Tibial nerve (tissue), 4 donors: ENCODE results near the gene CROCC2. TPM values are rescaled to one million over a fixed set of nuclear protein-coding genes. Genes with fewer than 3 reads are reported as not detected.

Experiments
- DNase-seq, 2 donors: peaks; one replicate each; pipeline ENCODE4 v3.0.0-alpha.2; 2019; ENCODE audit warnings: low spot score in 2 of 2
- H3K27ac ChIP-seq, 4 donors: fragments of 200-600 bp; sonication (generic) in 3 of 4; one replicate each; pipeline ENCODE4 v1.5.1; 2017 to 2019; ENCODE audit warnings: mild to moderate bottlenecking in 1 of 4
- H3K27me3 ChIP-seq, 2 donors: fragments of 200-600 bp; sonication (generic) in 1 of 2; one replicate each; pipeline versions ENCODE4 v1.5.1 to v1.6.0; 2017 to 2019
- H3K36me3 ChIP-seq, 3 donors: fragments of 200-600 bp; sonication (generic); one replicate each; pipeline ENCODE4 v1.5.1; 2018 to 2019
- H3K4me1 ChIP-seq, 4 donors: fragments of 200-600 bp; sonication (generic) in 3 of 4; one replicate each; pipeline ENCODE4 v1.5.1; 2017 to 2019
- H3K4me3 ChIP-seq, 4 donors: fragments of 200-600 bp; sonication (generic) in 3 of 4; one replicate each; pipeline ENCODE4 v1.5.1; 2017 to 2019; ENCODE audit warnings: mild to moderate bottlenecking in 1 of 4, moderate library complexity in 1 of 4
- H3K9me3 ChIP-seq, 4 donors: fragments of 200-600 bp; sonication (generic) in 3 of 4; one replicate each; pipeline ENCODE4 v1.5.1; 2017 to 2019
- EP300 ChIP-seq, 2 donors: sonication (generic); formaldehyde crosslinking; IDR thresholded peaks; one replicate each; pipeline ENCODE4 v1.6.1; 2017; ENCODE audit warnings: antibody characterized with exemption in 2 of 2, mild to moderate bottlenecking in 1 of 2
- POLR2A ChIP-seq, 2 donors: fragments of 450-650 bp; IDR thresholded peaks; one replicate each; pipeline ENCODE4 v1.6.1; 2017; ENCODE audit warnings: antibody characterized with exemption in 2 of 2, mild to moderate bottlenecking in 2 of 2, moderate library complexity in 2 of 2
- WGBS, 2 donors: methylation state at CpG; one replicate each; pipeline ENCODE4 v1.1.5; 2018; 5-methylcytosine and 5-hydroxymethylcytosine counted together
- total RNA-seq, 4 donors: library from RNA; depleted of rRNA; stranded (reverse); fragments of >200 nt; gene quantifications; one replicate each; pipeline ENCODE4 v1.1.0, GENCODE V29; 2016
- TF ChIP-seq, protein P1 (sequence below), 5 experiments: fragments of 200-600 bp in 3 of 5; fragments of 450-650 bp in 2 of 5; sonication (generic) in 3 of 5; IDR thresholded peaks; one replicate each; pipeline ENCODE4 v1.5.1; 2016 to 2019; ENCODE audit warnings: antibody characterized with exemption in 5 of 5, mild to moderate bottlenecking in 3 of 5, moderate library complexity in 2 of 5

CROCC2 gene
- total RNA-seq, 4 donors from 2014 or later, result 0.44 to 1.2 TPM; not detected in 2

DNA sequence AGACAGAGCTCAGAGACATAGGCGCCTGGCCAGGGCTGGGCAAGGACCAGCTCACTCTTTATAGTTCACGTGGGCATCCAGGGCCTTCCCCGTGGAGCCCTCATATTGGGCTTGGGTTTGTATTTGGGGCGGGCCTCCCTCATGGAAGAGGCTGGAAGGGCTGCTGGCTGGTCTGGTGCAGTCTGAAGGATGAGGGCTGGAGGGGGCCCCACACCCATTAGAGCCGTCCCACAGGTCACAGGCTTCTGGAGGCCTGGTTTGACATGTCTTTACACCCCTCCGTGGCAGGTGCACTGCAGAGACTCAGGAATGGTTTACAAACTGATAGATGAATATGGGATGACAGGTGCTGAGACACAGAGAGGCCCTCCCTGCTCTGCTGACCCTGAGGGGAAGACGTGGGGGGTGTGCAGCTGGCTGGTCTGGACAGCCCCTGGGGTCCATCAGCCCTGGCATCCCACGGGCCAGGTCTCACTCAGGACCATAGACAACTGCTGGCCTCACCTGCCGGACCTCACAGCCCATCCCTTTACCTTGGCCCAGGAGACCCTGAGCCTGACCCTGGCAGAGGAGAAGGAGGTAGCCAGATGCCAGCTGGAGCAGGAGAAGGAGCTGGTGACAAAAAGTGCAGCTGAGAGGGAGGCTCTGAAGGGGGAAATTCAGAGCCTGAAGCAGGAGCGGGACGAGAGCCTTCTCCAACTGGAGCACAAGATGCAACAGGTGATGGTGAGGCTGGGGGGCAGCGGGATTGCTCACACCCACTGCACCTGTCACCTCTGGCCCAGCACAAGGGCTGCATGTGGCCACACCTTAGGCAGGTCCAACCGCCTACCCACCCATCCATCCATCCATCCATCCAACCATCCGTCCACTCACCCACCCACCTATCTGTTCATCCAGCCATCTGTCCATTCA is 43.9 kb downstream of the CROCC2 start:
- WGBS, 2 donors, result 94 to 95% methylated on average over 13 to 14 of the region's 14 CpGs
- H3K27ac ChIP-seq, result no peak overlapping the region
- H3K4me3 ChIP-seq, result no peak overlapping the region
- no peak for TF ChIP-seq EP300 (IDR thresholded peaks at IDR 0.05)
- TF ChIP-seq, protein P1, sequence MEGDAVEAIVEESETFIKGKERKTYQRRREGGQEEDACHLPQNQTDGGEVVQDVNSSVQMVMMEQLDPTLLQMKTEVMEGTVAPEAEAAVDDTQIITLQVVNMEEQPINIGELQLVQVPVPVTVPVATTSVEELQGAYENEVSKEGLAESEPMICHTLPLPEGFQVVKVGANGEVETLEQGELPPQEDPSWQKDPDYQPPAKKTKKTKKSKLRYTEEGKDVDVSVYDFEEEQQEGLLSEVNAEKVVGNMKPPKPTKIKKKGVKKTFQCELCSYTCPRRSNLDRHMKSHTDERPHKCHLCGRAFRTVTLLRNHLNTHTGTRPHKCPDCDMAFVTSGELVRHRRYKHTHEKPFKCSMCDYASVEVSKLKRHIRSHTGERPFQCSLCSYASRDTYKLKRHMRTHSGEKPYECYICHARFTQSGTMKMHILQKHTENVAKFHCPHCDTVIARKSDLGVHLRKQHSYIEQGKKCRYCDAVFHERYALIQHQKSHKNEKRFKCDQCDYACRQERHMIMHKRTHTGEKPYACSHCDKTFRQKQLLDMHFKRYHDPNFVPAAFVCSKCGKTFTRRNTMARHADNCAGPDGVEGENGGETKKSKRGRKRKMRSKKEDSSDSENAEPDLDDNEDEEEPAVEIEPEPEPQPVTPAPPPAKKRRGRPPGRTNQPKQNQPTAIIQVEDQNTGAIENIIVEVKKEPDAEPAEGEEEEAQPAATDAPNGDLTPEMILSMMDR (IDR thresholded peaks at IDR 0.05), result no peak
- TF ChIP-seq POLR2A (IDR thresholded peaks at IDR 0.05), result no peak
- DNase-seq, result peak in 1 of 2 donors; percentile 9
- peaks cover 0 to 18% (median 8%) of the 10 kb centered on the region in 4 donors for H3K4me1 ChIP-seq
- H3K9me3 ChIP-seq, result no peaks in the 10 kb centered on the region
- no peaks in the 10 kb centered on the region for H3K27me3 ChIP-seq
- H3K36me3 ChIP-seq, result no peaks in the 10 kb centered on the region

DNA sequence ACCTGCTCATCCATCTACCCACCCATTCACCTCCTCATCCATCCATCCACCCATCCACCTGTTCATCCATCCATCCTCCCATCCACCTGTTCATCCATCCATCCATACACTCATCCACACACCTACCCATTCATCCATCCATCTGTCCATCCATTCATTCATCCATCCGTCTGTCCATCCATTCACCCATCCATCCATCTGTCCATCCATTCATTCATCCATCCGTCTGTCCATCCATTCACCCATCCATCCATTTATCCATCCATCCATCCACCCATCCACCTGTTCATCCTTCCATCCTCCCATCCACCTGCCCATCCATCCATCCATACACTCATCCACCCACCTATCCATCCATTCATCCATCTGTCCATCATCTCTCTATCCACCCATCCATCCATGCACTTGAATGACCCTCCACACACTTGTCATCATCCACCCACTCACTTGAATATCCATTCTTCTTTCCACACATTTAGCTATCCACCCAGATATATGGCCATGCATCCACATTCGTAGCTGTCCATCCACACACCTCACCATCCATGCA is 45.0 kb downstream of the CROCC2 start:
- Histone ChIP-seq H3K9me3 (no peaks in the 10 kb centered on the region), H3K27me3 (no peaks in the 10 kb centered on the region), H3K4me3 (no peak overlapping the region), H3K27ac (no peak overlapping the region), H3K36me3 (no peaks in the 10 kb centered on the region), H3K4me1 (peaks cover 0 to 29% (median 15%) of the 10 kb centered on the region in 4 donors)
- no peak for DNase-seq
- TF ChIP-seq EP300 (IDR thresholded peaks at IDR 0.05) (no peak), POLR2A (IDR thresholded peaks at IDR 0.05) (no peak)
- TF ChIP-seq, protein P1 (IDR thresholded peaks at IDR 0.05), result no peak
- WGBS, 2 donors, result 92 to 93% methylated on average over 3 of the region's 3 CpGs

DNA sequence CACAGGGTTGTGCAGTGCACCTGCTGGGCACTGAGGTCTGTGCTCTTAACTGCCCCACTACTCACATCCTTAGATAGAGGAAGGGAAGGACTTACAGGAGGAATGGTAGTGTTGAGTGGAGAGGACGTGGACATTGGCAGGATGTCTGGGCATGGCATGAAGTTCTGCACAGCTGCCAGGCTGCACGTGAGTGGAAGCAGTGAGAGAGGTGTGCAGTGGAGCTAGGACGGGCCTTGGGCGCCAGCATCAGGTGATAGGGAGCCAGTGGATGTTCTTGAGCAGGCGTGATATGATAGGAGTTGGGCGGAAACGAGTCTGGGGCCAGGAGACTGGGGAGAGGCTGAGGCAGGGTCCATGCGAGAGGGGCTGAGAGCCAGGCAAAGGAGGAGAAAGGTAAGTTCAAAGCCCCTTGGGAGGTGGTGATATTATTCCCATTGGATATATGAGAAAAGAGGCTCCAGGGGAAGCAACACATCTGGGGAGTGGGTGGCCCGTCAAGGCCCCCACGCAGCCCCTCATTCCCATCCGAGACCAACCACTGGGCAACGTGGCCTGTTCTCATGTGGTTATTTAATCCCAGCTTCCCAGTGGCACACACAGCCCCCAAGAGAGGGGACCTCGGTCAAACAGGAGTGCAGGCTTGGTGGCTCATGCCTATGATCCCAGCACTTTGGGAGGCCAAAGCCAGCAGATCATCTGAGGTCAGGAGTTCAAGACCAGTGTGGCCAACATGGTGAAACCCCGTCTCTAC is 46.5 kb downstream of the CROCC2 start:
- H3K9me3 ChIP-seq, result no peaks in the 10 kb centered on the region
- H3K36me3 ChIP-seq, result no peaks in the 10 kb centered on the region
- peaks cover 0 to 44% (median 21%) of the 10 kb centered on the region in 4 donors for H3K4me1 ChIP-seq
- H3K27me3 ChIP-seq, result no peaks in the 10 kb centered on the region
- DNase-seq, result peak in 1 of 2 donors; percentile 7
- TF ChIP-seq POLR2A (IDR thresholded peaks at IDR 0.05) (no peak), EP300 (IDR thresholded peaks at IDR 0.05) (no peak)
- TF ChIP-seq, protein P1 (IDR thresholded peaks at IDR 0.05), result no peak
- H3K4me3 ChIP-seq, result no peak overlapping the region
- H3K27ac ChIP-seq, result peak overlapping the region in 2 of 4 donors; percentile 37 to 72
- WGBS, 2 donors, result 81 to 86% methylated on average over 14 of the region's 14 CpGs

DNA sequence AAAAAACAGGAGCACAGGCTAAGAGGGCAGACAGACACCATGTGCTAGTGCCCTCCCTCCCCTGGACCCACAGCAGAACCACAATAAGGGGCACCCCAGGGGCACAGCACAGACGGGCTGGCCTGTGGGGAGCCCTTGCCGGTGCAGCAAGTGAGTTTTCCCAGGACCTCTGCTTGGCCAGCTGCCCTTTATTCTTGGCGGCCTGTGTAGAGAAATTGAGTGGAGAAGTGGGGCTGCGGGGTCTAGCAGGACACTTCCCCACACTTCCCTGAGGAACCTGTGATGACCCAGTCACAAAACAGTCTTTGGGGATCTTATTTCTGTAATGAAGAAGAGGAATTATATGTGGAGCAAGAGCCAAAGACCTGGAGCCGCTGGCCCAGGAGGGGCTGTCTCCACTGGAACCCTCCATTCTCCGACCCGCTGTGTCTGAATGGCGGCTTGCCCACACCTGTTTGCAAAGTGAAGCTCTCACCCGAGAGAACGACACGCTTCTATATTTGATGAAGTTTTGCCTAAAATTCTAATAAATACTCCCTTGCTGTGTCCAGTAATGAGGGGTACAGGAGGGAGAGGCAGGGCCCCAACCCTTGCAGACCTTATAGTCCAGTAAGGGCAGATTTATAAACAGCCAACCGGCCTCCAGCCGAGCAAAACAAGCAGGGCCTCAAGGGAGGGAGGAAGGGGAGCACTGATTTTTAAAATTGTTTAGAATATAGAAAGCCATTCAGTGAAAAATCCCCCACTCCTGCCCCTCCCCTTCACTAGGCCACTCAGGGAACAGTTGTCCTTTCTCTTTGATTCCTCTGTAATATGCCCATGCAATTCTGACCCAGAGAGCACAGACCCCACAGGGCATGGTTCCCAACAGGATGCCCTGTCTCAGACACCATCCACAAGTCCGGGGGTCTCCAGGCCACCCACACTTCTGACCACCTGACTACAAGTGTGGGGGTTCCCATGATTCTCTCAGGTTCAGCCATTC is 47.6 kb downstream of the CROCC2 start:
- TF ChIP-seq POLR2A (IDR thresholded peaks at IDR 0.05), result no peak
- TF ChIP-seq EP300 (IDR thresholded peaks at IDR 0.05), result peak in 1 of 2 donors; percentile 28
- no peaks in the 10 kb centered on the region for H3K36me3 ChIP-seq
- peaks cover 0 to 55% (median 31%) of the 10 kb centered on the region in 4 donors for H3K4me1 ChIP-seq
- no peak overlapping the region for H3K4me3 ChIP-seq
- DNase-seq, result peak in 1 of 2 donors; percentile 8
- no peaks in the 10 kb centered on the region for H3K9me3 ChIP-seq
- no peaks in the 10 kb centered on the region for H3K27me3 ChIP-seq
- WGBS, 2 donors, result 39 to 49% methylated on average over 14 of the region's 14 CpGs
- H3K27ac ChIP-seq, result peak overlapping the region in 3 of 4 donors; percentile 37 to 72 (median 59)
